Ishikawa (cell line): Measurements from ENCODE around the gene DST.

Experiments used
- CREB1 ChIP-seq: IDR thresholded peaks from 2 replicates; pipeline ENCODE4 v1.6.1; 2012; ENCODE audit warnings: low read depth
- EGR1 ChIP-seq: IDR thresholded peaks from 2 replicates; pipeline ENCODE4 v1.6.1; 2012
- EP300 ChIP-seq: IDR thresholded peaks from 2 replicates; pipeline ENCODE4 v1.6.1; 2012; ENCODE audit warnings: borderline replicate concordance
- RAD21 ChIP-seq: IDR thresholded peaks from 2 replicates; pipeline ENCODE4 v1.6.1; 2012; ENCODE audit warnings: low read depth
- TAF1 ChIP-seq: IDR thresholded peaks from 2 replicates; pipeline ENCODE4 v1.6.1; 2012; ENCODE audit warnings: low read depth, mild to moderate bottlenecking
- YY1 ChIP-seq: IDR thresholded peaks from 2 replicates; pipeline ENCODE4 v1.6.1; 2012; ENCODE audit warnings: low read depth
- TF ChIP-seq, protein P1 (sequence below): IDR thresholded peaks from 2 replicates; pipeline ENCODE4 v1.6.1; 2012; ENCODE audit warnings: low read depth, mild to moderate bottlenecking
- TF ChIP-seq, protein P2 (sequence below): IDR thresholded peaks from 2 replicates; pipeline ENCODE4 v1.6.1; 2012

DNA sequence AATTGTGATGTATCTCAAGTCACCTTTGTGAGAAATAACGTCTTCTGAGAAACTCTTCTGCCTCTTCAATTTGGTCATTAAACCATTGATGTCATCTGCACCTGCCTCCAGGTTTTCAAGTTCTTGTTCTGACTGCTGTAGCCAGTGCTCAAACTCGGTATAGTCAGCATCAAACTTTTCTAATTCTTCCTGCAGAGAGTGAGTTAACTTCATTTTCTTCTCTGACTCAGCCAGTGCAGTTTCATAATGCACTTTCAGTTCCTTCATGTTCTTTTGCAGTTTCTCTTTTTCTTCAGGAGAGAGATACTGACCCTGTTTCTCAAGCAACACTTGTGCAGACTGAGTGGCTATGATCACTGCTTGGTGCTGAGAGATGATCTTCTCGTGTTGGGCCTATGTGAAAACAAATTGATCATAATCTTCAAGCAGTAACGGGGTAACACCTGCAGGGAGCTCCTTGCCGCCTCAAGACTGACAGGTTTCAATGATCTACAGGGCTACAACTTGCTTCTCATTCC lies 48.8 kb downstream of the DST start:
- TF ChIP-seq CREB1 (no peak), YY1 (no peak), TAF1 (no peak), RAD21 (no peak), EP300 (no peak), EGR1 (no peak)
- TF ChIP-seq, protein P1, sequence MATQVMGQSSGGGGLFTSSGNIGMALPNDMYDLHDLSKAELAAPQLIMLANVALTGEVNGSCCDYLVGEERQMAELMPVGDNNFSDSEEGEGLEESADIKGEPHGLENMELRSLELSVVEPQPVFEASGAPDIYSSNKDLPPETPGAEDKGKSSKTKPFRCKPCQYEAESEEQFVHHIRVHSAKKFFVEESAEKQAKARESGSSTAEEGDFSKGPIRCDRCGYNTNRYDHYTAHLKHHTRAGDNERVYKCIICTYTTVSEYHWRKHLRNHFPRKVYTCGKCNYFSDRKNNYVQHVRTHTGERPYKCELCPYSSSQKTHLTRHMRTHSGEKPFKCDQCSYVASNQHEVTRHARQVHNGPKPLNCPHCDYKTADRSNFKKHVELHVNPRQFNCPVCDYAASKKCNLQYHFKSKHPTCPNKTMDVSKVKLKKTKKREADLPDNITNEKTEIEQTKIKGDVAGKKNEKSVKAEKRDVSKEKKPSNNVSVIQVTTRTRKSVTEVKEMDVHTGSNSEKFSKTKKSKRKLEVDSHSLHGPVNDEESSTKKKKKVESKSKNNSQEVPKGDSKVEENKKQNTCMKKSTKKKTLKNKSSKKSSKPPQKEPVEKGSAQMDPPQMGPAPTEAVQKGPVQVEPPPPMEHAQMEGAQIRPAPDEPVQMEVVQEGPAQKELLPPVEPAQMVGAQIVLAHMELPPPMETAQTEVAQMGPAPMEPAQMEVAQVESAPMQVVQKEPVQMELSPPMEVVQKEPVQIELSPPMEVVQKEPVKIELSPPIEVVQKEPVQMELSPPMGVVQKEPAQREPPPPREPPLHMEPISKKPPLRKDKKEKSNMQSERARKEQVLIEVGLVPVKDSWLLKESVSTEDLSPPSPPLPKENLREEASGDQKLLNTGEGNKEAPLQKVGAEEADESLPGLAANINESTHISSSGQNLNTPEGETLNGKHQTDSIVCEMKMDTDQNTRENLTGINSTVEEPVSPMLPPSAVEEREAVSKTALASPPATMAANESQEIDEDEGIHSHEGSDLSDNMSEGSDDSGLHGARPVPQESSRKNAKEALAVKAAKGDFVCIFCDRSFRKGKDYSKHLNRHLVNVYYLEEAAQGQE: no peak
- TF ChIP-seq, protein P2, sequence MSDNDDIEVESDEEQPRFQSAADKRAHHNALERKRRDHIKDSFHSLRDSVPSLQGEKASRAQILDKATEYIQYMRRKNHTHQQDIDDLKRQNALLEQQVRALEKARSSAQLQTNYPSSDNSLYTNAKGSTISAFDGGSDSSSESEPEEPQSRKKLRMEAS: no peak
